Superior temporal gyrus (tissue), 1 donor: ENCODE results near the gene KIF6.
"Not testable (repeated sequence)": the region's sequence is repeated elsewhere in the genome, so short reads cannot be mapped to it uniquely, and the experiment has no call there.

ENCODE experiments used
- DNase-seq: peaks from one replicate; pipeline ENCODE4 v3.0.0-alpha.2; 2016; ENCODE audit errors: extremely low spot score

KIF6 gene

GRCh38 chr6:39707962-39708683 is 17.1 kb downstream of the KIF6 start:
- DNase-seq = no peak

DNA sequence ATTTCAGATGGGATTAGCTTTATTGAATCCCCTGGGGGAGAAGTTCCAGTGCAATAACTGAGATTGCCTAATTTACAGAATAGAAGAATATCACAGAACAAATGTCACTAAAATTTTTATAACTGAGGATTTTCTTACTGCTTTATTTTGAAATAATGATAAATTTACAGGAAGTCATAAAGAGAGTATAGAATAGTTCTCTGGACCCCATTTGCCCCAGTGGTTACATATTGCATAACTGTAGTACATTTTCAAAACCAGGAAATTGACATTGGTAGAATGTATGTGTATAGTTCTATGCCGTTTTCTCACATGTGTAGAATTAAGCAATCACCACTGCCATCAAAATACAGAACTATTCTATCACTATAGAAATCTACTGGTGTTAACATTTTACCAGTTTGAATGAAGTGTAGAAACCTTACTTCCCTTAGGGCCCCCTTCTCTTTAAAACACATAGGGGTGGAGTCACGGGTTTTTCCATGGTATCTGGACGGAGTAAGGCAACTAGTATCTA is 18.3 kb downstream of the KIF6 start:
- no peak for DNase-seq

GRCh38 chr6:39702265-39702664 is 22.9 kb downstream of the KIF6 start:
- DNase-seq = no peak

- no peak for DNase-seq
Observed at GRCh38 chr6:39700362-39700761, 24.8 kb downstream of the KIF6 start.

- no peak for DNase-seq
Observed at GRCh38 chr6:39698789-39699188, 26.4 kb downstream of the KIF6 start.

DNA sequence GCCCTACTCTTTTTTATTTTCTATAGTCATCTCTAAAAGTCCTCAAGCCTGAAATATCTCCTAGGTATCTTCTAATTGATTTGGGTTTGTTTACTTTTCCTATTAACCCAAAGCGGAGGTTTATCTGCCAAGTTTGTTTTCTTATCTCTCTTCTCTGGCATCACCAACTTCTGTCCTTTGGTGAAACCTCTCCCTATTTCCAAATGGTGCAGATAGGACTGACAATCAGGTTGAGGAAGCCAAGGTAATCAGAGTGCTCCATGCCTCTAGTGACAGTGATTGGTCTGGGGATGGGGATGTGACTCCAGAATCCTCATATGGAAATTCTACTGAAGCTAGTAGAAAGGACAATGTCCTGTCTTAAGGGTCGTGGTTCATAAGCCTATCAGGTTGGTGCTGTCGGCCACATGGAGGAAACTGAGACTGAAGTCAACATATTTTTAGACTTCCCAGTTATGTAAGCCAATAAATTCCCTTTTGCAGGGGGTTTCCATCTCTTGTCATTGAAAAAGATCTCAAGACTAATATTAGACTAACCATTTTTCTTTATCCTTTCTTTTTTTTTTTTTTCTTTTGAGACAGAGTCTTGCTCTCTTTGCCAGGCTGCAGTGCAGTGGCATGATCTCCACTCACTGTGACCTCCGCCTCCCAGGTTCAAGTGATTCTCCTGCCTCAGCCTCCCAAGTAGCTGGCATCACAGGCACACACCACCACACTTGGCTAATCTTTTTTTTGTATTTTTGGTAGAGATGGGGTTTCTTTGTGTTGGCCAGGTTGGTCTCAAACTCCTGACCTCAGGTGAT is 28.0 kb downstream of the KIF6 start:
- DNase-seq = no peak

DNA sequence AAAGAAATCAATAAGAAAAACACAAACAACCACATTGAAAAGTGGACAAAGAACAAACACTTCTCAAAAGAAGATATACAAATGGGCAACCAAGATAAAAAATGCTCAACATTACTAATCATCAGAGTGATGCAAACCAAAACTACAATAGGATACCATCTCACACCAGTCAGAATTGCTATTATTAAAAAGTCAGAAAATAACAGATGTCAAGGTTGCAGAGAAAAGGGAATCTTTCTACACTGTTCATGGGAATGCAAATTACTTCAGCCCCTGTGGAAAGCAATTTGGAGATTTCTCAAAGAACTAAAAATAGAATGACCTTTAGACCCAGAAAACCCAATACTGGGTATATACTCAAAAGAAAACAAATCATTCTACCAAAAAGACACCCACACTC is 29.8 kb downstream of the KIF6 start:
- no peak for DNase-seq

DNA sequence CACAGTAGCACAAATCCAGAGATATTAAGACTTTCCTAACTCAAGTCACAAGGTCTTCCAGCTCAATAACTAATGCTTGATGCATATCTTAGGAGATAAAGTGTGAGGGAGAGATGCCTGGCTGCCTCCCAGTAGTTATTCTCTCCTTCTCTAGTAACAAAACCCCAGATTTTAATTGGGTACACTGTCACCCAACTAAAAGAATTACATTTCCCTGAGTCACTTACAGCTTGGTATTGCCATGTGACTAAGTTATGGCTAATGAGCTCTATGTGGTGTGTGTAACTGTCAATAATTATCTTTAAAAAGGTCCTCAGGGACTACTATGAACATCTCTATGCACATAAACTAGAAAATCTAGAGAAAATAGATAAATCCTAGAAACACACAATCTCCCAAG is 32.0 kb downstream of the KIF6 start:
- no peak for DNase-seq

DNA sequence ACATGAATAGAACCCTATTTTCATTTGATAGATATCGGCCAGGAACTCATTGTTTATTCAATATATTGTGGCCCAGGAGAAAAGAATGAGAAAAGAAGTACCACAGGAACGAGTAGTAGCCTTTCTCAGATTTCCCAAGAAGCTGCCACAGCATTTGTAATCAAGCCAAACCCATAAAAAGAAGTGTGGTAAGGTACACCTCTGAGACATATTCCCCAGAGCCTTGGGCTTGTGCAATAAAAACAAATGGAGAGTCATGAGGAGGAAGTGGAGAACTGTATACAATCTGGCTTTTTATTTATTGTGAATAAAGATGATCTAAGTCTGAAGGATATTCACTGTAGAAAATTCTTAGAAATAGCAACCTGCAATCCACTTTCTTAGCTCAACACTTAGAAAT is 36.7 kb downstream of the KIF6 start:
- no peak for DNase-seq

DNA sequence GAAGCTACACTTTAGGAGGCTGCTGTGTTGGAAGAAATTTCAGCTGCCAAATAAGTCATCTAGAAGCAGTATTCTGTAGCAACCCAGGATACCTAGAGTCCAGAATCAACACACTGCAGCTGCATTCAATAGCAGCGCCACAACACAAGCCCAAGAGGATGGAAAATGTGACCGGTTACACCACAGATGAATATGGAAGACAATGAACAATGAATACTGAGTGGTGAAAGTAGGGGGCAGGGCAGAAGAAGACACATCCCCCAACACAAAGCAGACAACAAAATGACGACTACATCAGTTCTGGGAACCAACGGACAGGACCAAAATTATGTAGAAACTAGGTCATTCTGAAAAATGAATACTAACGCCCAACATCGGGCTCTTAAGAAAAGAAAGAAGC is 38.2 kb downstream of the KIF6 start:
- peak; percentile 94 for DNase-seq

- peak; percentile 66 for DNase-seq
Observed at GRCh38 chr6:39685938-39686337, 39.3 kb downstream of the KIF6 start.

DNA sequence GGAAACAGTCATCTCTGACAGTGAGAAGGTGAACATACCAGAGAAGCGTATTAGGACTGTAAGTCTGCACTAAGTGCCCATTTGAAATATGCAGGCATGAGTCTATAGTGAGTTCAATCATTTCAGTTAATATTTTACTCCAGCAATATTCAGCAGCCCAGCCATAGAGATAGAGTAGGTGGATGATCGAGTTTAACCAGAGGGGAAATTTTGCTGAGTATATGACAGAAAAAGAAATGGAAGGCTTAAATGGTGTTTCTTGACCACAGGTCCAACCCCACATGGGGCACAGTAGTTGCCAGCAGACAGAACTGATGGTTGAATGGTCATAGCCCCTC is 39.8 kb downstream of the KIF6 start:
- DNase-seq = no peak

DNA sequence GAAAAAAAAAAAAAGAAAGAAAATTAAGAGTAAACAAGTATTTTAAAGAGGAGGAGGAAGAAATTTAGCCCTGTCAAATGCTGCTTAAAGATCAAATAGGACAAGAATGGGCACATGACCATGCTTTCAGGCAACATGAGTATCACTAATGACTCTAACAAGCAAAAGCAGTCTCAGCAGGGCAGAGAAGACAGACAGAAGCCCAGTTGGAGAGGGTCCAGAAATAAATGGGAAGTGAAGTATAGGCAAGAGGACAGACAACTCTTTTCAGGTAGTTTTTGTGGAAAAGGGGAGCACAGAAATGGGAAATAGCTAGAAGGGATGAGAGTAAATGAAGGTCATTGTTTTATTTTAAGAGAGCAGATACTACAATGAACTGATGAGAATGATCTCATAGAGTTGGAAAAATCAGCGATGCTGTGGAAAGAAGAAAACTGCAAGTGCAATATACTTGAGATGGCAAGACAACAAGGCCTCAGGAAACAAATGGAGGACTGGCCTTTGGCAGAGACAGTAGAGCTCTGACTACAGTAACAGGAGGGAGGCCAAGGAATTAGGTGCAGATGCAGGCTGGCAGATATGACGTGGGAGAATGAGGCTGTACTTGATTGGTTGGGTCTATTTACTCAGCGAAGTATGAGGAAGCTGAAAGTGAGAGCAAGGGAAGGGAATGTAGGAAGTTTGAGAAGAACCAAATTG is 40.3 kb downstream of the KIF6 start:
- DNase-seq = peak; percentile 69

- peak; percentile 70 for DNase-seq
Observed at GRCh38 chr6:39681674-39682121, 43.5 kb downstream of the KIF6 start.

- no peak for DNase-seq
Observed at GRCh38 chr6:39678914-39679313, 46.3 kb downstream of the KIF6 start.

DNA sequence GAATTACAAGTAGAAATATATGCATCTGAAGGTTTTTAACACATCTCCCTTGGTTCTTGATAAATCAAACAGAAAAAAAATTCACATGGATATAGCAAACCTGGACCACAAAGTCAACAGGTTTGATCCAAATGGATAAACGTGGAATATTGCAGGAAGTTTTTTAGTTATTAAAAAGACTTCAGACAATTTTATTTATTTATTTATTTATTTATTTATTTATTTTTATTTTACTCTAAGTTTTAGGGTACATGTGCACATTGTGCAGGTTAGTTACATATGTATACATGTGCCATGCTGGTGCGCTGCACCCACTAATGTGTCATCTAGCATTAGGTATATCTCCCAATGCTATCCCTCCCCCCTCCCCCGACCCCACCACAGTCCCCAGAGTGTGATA is 47.9 kb downstream of the KIF6 start:
- DNase-seq = not testable (repeated sequence)

DNA sequence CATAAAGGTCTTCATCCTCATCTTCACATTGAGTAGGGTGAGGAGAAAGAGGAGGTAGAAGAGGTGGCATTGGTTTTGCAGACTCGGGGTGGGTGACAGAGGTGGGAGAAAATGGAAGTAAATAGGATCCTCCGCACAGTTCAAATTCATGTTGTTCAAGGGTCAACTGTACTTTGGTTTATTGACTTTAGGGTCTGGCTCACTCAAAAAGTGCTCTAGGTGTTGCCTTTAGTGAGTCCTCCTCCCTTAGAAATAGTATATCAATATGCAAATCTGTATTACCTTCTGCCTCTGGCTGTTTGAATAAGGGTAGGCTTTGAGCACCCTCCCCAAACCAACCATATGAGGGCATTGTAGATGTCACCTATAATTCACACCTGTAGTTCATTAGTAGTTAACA is 54.7 kb downstream of the KIF6 start:
- no peak for DNase-seq

- no peak for DNase-seq
Observed at GRCh38 chr6:39669973-39670342, 55.2 kb downstream of the KIF6 start.

- no peak for DNase-seq
Observed at GRCh38 chr6:39669207-39669972, 55.8 kb downstream of the KIF6 start.

GRCh38 chr6:39666706-39667489 is 58.3 kb downstream of the KIF6 start:
- peak; percentile 64 for DNase-seq

DNA sequence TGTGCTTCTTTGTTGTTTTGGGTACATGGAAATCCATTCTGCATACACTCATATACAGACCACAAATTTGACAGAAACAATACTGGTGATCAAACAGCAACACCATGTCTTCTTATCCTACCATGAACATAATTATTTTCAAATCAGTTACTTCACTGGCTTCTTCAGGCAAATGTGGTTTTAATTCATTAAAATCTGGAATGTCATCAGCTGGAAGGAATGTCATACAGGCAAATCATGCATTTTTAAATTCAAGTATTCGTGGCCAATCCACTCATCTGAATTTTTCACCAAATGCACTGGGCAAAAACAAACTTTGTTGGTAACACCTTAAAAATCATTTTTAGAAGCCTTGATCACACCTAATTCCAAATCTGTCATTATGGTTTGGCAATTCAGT is 59.3 kb downstream of the KIF6 start:
- no peak for DNase-seq
